GM12878 (cell line): ENCODE data around the gene LRP3. TPM values are rescaled to one million over a fixed set of nuclear protein-coding genes. Genes with fewer than 3 reads are reported as not detected.
A peak's percentile ranks its signal among the peaks of the same experiment; 100 is the strongest.

Experiments used
- ATAC-seq: fragments of 200-7000 bp; cut with Tn5 transposase; 3 replicates; pipeline ENCODE4 v1.9.1; 2020; ENCODE audit warnings: mild to moderate bottlenecking, moderate library complexity
- BruUV-seq: library from RNA; stranded (reverse); fragments of 400-500 nt; replicated peaks from 2 replicates; lab custom pipeline; 2021; lab: Mats Ljungman, UMichigan
- CTCF ChIA-PET: fragments of 300-600 bp; sonication (Branson Sonifier 250); formaldehyde crosslinking; extraction: SDS; loops from one replicate; lab custom pipeline; 2021; ENCODE audit warnings: inconsistent platforms; lab: Yijun Ruan, JAX
- POLR2A ChIA-PET: fragments of 350-600 bp; formaldehyde crosslinking; extraction: SDS; loops from one replicate; lab custom pipeline; 2021; ENCODE audit warnings: inconsistent platforms; lab: Charles Lee
- RAD21 ChIA-PET: fragments of 300-600 bp; sonication (Branson Sonifier 250); formaldehyde crosslinking; loops from one replicate; lab custom pipeline; 2023; ENCODE audit warnings: antibody characterized with exemption; ENCODE audit not compliant: unreplicated experiment; lab: Charles Lee
- SMC1A ChIA-PET: fragments of 300-600 bp; sonication (Branson Sonifier 250); formaldehyde crosslinking; loops from one replicate; lab custom pipeline; 2023; ENCODE audit not compliant: unreplicated experiment, uncharacterized antibody; lab: Charles Lee
- DNase-seq: peaks from one replicate; pipeline ENCODE4 v3.0.0-alpha.2; 2011; ENCODE audit warnings: low read depth, low spot score
- FAIRE-seq: peaks from 3 replicates; lab custom pipeline; 2011; peaks lifted over from hg19 to GRCh38; lab: Jason Lieb, UNC
- H2AFZ ChIP-seq: 2 replicates; pipeline ENCODE4 v1.6.0; 2011; ENCODE audit warnings: low read depth, low read length, control low read depth; ENCODE audit not compliant: control insufficient read depth
- H3K27ac ChIP-seq: 2 replicates; pipeline ENCODE4 v1.5.1; 2011; ENCODE audit warnings: control low read depth; ENCODE audit not compliant: control insufficient read depth, insufficient read depth
- H3K27me3 ChIP-seq, 2 experiments: replicated peaks in 1 of 2; 2 replicates each; pipeline versions ENCODE4 v1.6.0 to v1.6.1; 2011; ENCODE audit warnings: low read length in 1 of 2; ENCODE audit not compliant: control insufficient read depth in 2 of 2, insufficient read depth in 2 of 2
- H3K36me3 ChIP-seq, 2 experiments: 2 replicates each; pipeline ENCODE4 v1.5.1; 2011; ENCODE audit warnings: low read length in 1 of 2; ENCODE audit not compliant: control insufficient read depth in 2 of 2, insufficient read depth in 2 of 2
- H3K4me1 ChIP-seq: 2 replicates; pipeline ENCODE4 v1.6.1; 2011; ENCODE audit warnings: mild to moderate bottlenecking, low read length, moderate library complexity, mixed read lengths; ENCODE audit not compliant: control insufficient read depth, insufficient read depth
- H3K4me2 ChIP-seq: 2 replicates; pipeline ENCODE4 v1.6.0; 2011; ENCODE audit warnings: control low read depth; ENCODE audit not compliant: control insufficient read depth, insufficient read depth
- H3K4me3 ChIP-seq: fragments of 200-600 bp; sonication (generic); 2 replicates; pipeline ENCODE4 v1.5.1; 2016
- H3K79me2 ChIP-seq: 2 replicates; pipeline ENCODE4 v1.6.0; 2011; ENCODE audit warnings: low read length; ENCODE audit not compliant: control insufficient read depth, insufficient read depth
- H3K9ac ChIP-seq: 2 replicates; pipeline ENCODE4 v1.8.0; 2011; ENCODE audit warnings: low read length, control low read depth, mixed read lengths; ENCODE audit not compliant: control insufficient read depth, insufficient read depth
- H3K9me3 ChIP-seq: replicated peaks from 3 replicates; pipeline ENCODE4 v1.5.1; 2011; ENCODE audit warnings: mild to moderate bottlenecking, low read length; ENCODE audit not compliant: control insufficient read depth, insufficient read depth
- H4K20me1 ChIP-seq: 2 replicates; pipeline ENCODE4 v1.6.0; 2011; ENCODE audit not compliant: control insufficient read depth, insufficient read depth
- BCL3 ChIP-seq: IDR thresholded peaks from 2 replicates; pipeline ENCODE4 v1.6.1; 2011; ENCODE audit warnings: borderline replicate concordance, low read depth, mild to moderate bottlenecking, moderate library complexity, low read length; ENCODE audit not compliant: insufficient read depth, poor library complexity, severe bottlenecking
- CHD1 ChIP-seq: IDR thresholded peaks from 2 replicates; pipeline ENCODE4 v1.6.1; 2012; ENCODE audit warnings: low read depth, low read length, improper control_type of control experiment
- HDAC2 ChIP-seq: fragments of 200-600 bp; sonication (generic); IDR thresholded peaks from 2 replicates; pipeline ENCODE4 v1.6.1; 2017
- JUNB ChIP-seq: IDR thresholded peaks from 2 replicates; pipeline ENCODE4 v1.6.1; 2016; ENCODE audit warnings: antibody characterized with exemption, mild to moderate bottlenecking
- JUND ChIP-seq: IDR thresholded peaks from 2 replicates; pipeline ENCODE4 v1.6.1; 2012; ENCODE audit warnings: low read depth, mild to moderate bottlenecking, low read length, improper control_type of control experiment, moderate library complexity
- MEF2B ChIP-seq: fragments of 450-650 bp; IDR thresholded peaks from 2 replicates; pipeline ENCODE4 v1.6.1; 2018; ENCODE audit warnings: mild to moderate bottlenecking, moderate library complexity; ENCODE audit not compliant: partially characterized antibody, poor library complexity, severe bottlenecking
- NR2F1 ChIP-seq: fragments of 450-650 bp; conservative IDR thresholded peaks from 2 replicates; pipeline ENCODE4 v1.6.1; 2017; ENCODE audit warnings: mild to moderate bottlenecking
- RAD21 ChIP-seq: IDR thresholded peaks from 2 replicates; pipeline ENCODE4 v1.6.1; 2011; ENCODE audit warnings: mild to moderate bottlenecking, low read depth, low read length, moderate library complexity; ENCODE audit not compliant: insufficient read depth
- SMC3 ChIP-seq: IDR thresholded peaks from 2 replicates; pipeline ENCODE4 v1.6.1; 2011; ENCODE audit warnings: low read length, improper control_type of control experiment, borderline replicate concordance
- TARDBP ChIP-seq: IDR thresholded peaks from 2 replicates; pipeline ENCODE4 v1.6.1; 2016; ENCODE audit warnings: borderline replicate concordance
- TCF12 ChIP-seq: IDR thresholded peaks from 2 replicates; pipeline ENCODE4 v1.6.1; 2011; ENCODE audit warnings: low read depth, mild to moderate bottlenecking, low read length
- whole genome bisulfite sequencing: methylation state at CpG from one replicate; pipeline ENCODE4 v1.1.6; 2016; ENCODE audit warnings: low lambda C conversion rate; ENCODE audit not compliant: insufficient replicate concordance, insufficient coverage; ENCODE audit errors: missing lambda C conversion rate; 5-methylcytosine and 5-hydroxymethylcytosine counted together
- in situ Hi-C: fragments of 300-500 bp; cut with MboI; formaldehyde crosslinking; loops from 9 replicates; pipeline ENCODE4 v1.14.3; 2018; ENCODE audit warnings: mixed read lengths
- intact Hi-C: fragments of 100-400 bp; cut with micrococcal nuclease; formaldehyde crosslinking; loops from one replicate; pipeline ENCODE4 v1.14.2; 2022; ENCODE audit not compliant: unreplicated experiment
- polyA plus RNA-seq, 11 experiments: library from polyadenylated mRNA; depleted of rRNA in 4 of 11; unstranded in 6 of 11; stranded (reverse) in 5 of 11; fragments of >200 nt; fragmentation: Nextera tagmentation in 4 of 11; fragmentation: Illumina TruSeq in 1 of 11; extraction: Ambion mirVana in 4 of 11; extraction: Trizol in 1 of 11; gene quantifications; 1 replicate in 1 of 11; 2 replicates in 10 of 11; pipeline versions ENCODE4 v1.2.1 to v1.2.3, GENCODE V29; 2011 to 2016; ENCODE audit warnings: inconsistent platforms in 2 of 11, missing spikeins in 2 of 11, low read depth in 1 of 11
- total RNA-seq, 4 experiments: library from RNA; depleted of rRNA in 3 of 4; stranded (reverse); fragments of >200 nt in 3 of 4; fragmentation: Illumina TruSeq in 1 of 4; extraction: Trizol in 1 of 4; gene quantifications; 2 replicates each; pipeline versions ENCODE4 v1.2.1 to v1.2.3, GENCODE V29; 2013 to 2021
- TF ChIP-seq, protein P1 (sequence below): fragments of 450-650 bp; IDR thresholded peaks from 2 replicates; pipeline ENCODE4 v1.6.1; 2017; ENCODE audit warnings: mild to moderate bottlenecking, low read depth, inconsistent platforms; ENCODE audit not compliant: poor library complexity, severe bottlenecking
- TF ChIP-seq, protein P2 (sequence below), 3 experiments: IDR thresholded peaks in 2 of 3; conservative IDR thresholded peaks in 1 of 3; 2 replicates each; pipeline ENCODE4 v1.5.1; 2011; ENCODE audit warnings: low read depth in 3 of 3, low read length in 3 of 3, mild to moderate bottlenecking in 3 of 3, control low read depth in 2 of 3, moderate library complexity in 2 of 3, inconsistent platforms in 1 of 3, mixed read lengths in 1 of 3; ENCODE audit not compliant: control insufficient read depth in 2 of 3, insufficient read depth in 1 of 3; ENCODE audit errors: extremely low read depth in 1 of 3

LRP3 gene
- total and polyA plus RNA-seq, 10 of the 15 experiments (the other 5 are each of a cell fraction or from before 2014, with no cell fraction given), result 0.12 to 3.2 (median 0.64) TPM; not detected in 2

GRCh38 chr19:33219261-33219815 is 25.2 kb downstream of the LRP3 start:
- no peaks in the 10 kb centered on the region for H4K20me1 ChIP-seq
- no peak overlapping the region for H3K4me2 ChIP-seq
- ChIA-PET RAD21 (no interaction called here), SMC1A (no interaction called here), CTCF (no interaction called here), POLR2A (no interaction called here)
- peak; percentile 59 for ATAC-seq
- in situ Hi-C loops, result no loop called here
- no peaks in the 10 kb centered on the region for H3K9me3 ChIP-seq
- no peaks in the 10 kb centered on the region for H3K79me2 ChIP-seq
- FAIRE-seq, result no peak
- WGBS, result 22% methylated on average over 12 of the region's 12 CpGs
- no peak overlapping the region for H3K9ac ChIP-seq
- intact Hi-C loops, result no loop called here
- no peaks in the 10 kb centered on the region for H3K36me3 ChIP-seq
- BruUV-seq, result no TSS peak
- TF ChIP-seq CHD1 (no peak), JUND (no peak), BCL3 (no peak), TARDBP (no peak), JUNB (no peak), MEF2B (peak; percentile 12), HDAC2 (no peak), NR2F1 (peak; percentile 93), SMC3 (no peak), RAD21 (peak; percentile 8; the same call in 1 of the 2 replicates), TCF12 (no peak)
- TF ChIP-seq, protein P1, sequence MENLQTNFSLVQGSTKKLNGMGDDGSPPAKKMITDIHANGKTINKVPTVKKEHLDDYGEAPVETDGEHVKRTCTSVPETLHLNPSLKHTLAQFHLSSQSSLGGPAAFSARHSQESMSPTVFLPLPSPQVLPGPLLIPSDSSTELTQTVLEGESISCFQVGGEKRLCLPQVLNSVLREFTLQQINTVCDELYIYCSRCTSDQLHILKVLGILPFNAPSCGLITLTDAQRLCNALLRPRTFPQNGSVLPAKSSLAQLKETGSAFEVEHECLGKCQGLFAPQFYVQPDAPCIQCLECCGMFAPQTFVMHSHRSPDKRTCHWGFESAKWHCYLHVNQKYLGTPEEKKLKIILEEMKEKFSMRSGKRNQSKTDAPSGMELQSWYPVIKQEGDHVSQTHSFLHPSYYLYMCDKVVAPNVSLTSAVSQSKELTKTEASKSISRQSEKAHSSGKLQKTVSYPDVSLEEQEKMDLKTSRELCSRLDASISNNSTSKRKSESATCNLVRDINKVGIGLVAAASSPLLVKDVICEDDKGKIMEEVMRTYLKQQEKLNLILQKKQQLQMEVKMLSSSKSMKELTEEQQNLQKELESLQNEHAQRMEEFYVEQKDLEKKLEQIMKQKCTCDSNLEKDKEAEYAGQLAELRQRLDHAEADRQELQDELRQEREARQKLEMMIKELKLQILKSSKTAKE, result no peak
- TF ChIP-seq, protein P2, sequence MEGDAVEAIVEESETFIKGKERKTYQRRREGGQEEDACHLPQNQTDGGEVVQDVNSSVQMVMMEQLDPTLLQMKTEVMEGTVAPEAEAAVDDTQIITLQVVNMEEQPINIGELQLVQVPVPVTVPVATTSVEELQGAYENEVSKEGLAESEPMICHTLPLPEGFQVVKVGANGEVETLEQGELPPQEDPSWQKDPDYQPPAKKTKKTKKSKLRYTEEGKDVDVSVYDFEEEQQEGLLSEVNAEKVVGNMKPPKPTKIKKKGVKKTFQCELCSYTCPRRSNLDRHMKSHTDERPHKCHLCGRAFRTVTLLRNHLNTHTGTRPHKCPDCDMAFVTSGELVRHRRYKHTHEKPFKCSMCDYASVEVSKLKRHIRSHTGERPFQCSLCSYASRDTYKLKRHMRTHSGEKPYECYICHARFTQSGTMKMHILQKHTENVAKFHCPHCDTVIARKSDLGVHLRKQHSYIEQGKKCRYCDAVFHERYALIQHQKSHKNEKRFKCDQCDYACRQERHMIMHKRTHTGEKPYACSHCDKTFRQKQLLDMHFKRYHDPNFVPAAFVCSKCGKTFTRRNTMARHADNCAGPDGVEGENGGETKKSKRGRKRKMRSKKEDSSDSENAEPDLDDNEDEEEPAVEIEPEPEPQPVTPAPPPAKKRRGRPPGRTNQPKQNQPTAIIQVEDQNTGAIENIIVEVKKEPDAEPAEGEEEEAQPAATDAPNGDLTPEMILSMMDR (IDR thresholded peaks at IDR 0.05 in 2 of 3, conservative IDR thresholded peaks at IDR 0.05 in 1 of 3; ENCODE audit: control insufficient read depth in 2 of 3, extremely low read depth in 1 of 3, insufficient read depth in 1 of 3, low read depth in 3 of 3, low read length in 3 of 3), result peak; percentile 18 to 28 (median 22); a peak in 3 of 6 replicates
- no peak overlapping the region for H3K4me3 ChIP-seq
- DNase-seq, result no peak
- peaks cover 0 to 3% of the 10 kb centered on the region in 2 experiments; a peak in 3 of 4 replicates for H3K27me3 ChIP-seq
- H3K4me1 ChIP-seq, result no peaks in the 10 kb centered on the region
- H2AFZ ChIP-seq, result no peak overlapping the region
- no peak overlapping the region for H3K27ac ChIP-seq
